ENCODE measurements around the gene ADCY5. TPM values are rescaled to one million over a fixed set of nuclear protein-coding genes. Genes with fewer than 3 reads are reported as not detected.
"Not testable (repeated sequence)": the region's sequence is repeated elsewhere in the genome, so short reads cannot be mapped to it uniquely, and the experiment has no call there.

Gene ADCY5
- 4.0 TPM for total RNA-seq

DNA sequence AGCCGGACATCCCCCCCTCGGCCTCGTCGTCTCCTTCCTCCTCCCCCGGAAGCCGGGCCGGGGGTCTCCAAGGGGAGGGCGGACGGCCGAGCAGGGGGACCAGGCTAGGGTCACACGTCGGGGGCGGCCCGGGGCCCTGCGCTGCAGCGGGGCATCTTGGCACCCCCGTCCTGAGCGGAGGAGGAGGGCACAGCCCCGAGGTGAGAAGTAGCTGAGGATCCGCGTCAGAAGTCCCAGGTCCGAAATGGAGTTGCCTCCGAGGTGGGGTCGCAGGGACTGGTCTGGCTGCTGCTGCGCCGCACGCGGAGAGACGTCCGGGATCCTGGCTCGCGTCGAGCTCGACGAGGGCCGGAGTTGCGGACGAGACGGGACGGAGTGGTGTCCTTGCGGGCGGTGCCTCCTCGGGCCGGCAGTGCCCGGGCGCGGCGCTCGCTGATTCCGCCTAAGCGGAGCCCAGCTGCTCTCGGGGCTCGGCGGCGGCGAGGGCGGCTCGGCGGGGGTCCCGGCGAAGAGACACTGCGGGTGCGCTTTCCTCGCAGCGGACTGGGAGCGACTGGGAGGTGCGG is at the start of gene ADCY5:
TSS of gene ADCY5 (minus strand) at position 555 of the 566 bp plus-strand sequence. CDS start at position 10, 545 bp downstream.
- DNase-seq = no peak

GRCh38 chr3:123493912-123494311 is 45.0 kb upstream of the ADCY5 start:
- no peak for DNase-seq

- peak; percentile 13 for DNase-seq
These were observed 43.2 kb upstream of the ADCY5 start for GRCh38 chr3:123491966-123492587.

DNA sequence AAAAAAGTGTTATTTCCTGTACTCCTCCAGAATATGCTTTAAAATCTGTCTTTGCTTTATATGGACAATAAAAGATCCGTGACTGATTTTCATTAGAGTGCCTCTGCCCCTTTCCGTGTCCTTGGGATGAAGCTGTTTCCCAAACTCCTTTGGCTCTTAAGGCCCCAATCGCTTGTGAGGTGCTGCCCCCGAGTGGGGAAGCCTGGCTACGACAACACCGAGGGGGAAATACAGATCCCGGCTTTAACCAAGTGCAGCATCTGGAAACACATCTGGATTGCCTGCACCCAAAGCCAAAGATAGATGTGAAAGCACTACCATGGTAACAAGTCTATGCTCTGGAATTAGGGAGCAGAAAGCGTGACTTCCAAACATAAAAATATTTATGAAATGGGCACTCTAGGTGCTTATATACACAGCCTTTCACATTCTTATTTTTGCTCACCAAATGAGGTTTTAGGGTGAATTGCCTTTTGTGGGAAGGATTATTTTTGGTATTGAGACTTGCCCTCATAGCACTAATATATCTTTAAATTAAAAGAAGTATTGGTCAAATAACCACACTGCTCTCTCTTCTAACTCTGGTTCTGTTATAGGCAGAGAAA is 40.6 kb upstream of the ADCY5 start:
- peak; percentile 94 for DNase-seq

DNA sequence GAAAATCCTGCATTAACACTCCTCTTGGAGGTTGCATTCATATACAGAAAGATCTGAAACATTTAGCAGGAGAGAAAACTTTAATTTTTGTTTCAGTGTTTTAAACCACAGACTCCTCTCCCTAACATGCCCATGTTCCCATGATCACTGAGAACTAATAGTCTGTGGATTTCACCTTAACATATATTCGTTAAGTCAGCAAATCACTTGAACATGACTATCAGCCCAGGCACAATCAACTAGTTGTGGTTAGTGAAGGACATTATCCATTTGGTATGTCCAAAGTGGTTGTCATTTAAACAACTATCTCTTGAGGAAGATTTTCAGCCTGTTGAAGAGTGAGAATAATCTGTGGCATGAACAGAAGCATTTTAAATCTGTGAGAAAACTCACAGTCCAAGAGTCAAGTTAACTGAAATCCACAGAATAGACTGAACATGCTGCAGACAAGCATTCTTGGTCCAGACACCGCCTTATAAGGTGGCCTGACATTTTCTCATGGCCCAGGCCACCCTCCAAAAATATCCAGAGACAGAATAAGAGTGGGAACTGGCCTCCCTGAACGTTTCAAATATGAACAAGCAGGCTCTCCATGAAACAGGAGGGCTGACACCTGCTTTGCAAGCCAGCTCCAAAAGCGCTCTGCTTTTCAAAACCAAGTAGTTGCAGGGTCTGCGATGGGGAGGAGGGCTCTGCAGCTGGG is 39.9 kb upstream of the ADCY5 start:
- DNase-seq = no peak

DNA sequence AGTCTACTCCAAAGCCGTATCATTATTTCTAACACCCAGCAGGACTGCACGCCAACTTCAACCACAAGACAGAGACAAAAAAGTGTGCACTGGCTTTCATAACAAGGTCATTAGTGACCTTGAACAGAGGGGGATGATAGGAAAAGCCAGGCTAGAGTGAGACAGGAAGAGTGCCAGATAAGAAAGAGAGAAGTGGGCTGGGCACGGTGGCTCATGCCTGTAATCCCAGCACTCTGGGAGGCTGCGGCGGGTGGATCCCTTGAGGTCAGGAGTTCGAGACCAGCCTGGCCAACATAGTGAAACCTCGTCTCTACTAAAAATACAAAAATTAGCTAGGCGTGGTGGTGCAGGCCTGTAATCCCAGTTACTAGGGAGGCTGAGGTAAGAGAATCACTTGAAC is 38.2 kb upstream of the ADCY5 start:
- not testable (repeated sequence) for DNase-seq

GRCh38 chr3:123486460-123486859 is 37.6 kb upstream of the ADCY5 start:
- DNase-seq = no peak

- no peak for DNase-seq
These were observed 36.7 kb upstream of the ADCY5 start for GRCh38 chr3:123485551-123485950.

GRCh38 chr3:123483146-123483545 is 34.3 kb upstream of the ADCY5 start:
- no peak for DNase-seq

GRCh38 chr3:123481722-123482457 is 33.0 kb upstream of the ADCY5 start:
- no peak for DNase-seq

- DNase-seq = no peak
These were observed 32.2 kb upstream of the ADCY5 start for GRCh38 chr3:123481071-123481470.

- DNase-seq = no peak
These were observed 31.5 kb upstream of the ADCY5 start for GRCh38 chr3:123480428-123480827.

GRCh38 chr3:123479891-123480290 is 31.0 kb upstream of the ADCY5 start:
- no peak for DNase-seq

GRCh38 chr3:123478314-123478713 is 29.4 kb upstream of the ADCY5 start:
- DNase-seq = no peak

- DNase-seq = no peak
These were observed 28.3 kb upstream of the ADCY5 start for GRCh38 chr3:123476967-123477750.

DNA sequence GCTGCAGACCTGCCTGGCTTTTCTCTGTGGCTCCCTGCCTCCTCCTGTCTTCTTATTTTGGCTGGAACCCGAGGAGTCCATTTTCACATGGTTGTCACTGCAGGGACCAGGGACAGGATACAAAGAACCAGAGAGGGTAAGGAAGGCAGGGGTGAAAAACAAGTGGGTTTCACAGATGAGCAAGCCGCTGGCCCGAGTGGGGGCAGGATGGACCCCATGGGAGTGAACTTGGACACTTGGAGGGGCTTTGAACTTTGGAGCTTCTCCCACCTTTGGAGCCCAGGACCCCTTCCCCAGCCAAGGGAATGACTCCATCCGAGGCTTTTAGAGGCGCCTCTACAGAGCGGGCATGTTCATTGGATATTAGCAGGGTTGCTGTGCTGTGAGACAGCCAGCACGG is 26.9 kb upstream of the ADCY5 start:
- no peak for DNase-seq

DNA sequence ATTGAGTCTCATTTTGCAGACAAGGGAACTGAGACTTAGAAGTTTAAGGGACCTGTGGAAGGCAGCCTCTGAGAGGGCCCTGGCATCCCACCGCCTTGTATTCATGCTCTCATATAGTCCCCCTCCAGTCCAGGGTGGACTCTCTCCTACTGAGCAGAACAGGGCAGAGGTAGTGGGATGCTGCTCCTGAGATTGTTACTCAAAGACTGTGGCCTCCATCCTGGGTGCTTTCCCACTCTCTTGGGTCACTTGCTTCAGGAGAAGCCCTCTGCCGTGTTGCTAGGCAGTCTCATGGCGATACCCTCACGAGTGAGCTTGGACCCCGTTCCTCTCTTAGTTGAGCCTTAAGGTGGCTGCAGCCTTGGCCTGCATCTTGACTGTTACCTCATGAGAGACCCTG is 22.2 kb upstream of the ADCY5 start:
- DNase-seq = no peak

GRCh38 chr3:123469323-123469995 is 20.6 kb upstream of the ADCY5 start:
- no peak for DNase-seq

- no peak for DNase-seq
These were observed 18.2 kb upstream of the ADCY5 start for GRCh38 chr3:123467046-123467445.

- no peak for DNase-seq
These were observed 15.3 kb upstream of the ADCY5 start for GRCh38 chr3:123464211-123464610.

DNA sequence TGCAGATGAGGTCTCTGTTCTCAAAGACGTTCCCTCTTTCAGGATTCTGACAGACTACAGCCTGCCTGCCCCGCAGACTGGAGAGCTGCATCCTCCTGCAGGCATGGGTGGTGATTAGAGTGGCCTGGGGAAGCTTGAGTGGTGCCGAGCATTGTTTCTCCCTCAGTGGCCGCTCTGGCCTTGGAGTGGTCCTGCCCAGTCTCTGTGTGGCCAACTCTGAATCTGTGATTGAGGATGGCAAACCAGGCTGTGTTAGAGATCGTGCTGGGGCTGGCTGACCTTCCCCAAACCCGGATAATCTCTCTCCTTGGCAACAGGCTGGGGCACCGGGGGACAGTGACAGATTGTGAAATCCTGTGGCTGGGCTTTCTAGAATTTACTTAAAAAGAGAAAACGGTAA is 11.0 kb upstream of the ADCY5 start:
- no peak for DNase-seq

Measured in skin of body (tissue), 2 donors.